Mesendoderm (in vitro differentiated cells): ENCODE results near the gene PTGFRN.

Experiments used
- DNase-seq: peaks from one replicate; pipeline ENCODE4 v3.0.0; 2013
- H2AK5ac ChIP-seq: 2 replicates; pipeline ENCODE4 v1.6.1; 2013; ENCODE audit warnings: low read length, inconsistent platforms
- H2BK120ac ChIP-seq: 2 replicates; pipeline ENCODE4 v1.6.1; 2013; ENCODE audit warnings: low read depth, mild to moderate bottlenecking, low read length, moderate library complexity, mixed read lengths
- H2BK15ac ChIP-seq: replicated peaks from 2 replicates; pipeline ENCODE4 v1.6.1; 2013; ENCODE audit warnings: low read depth, mild to moderate bottlenecking, moderate library complexity
- H2BK5ac ChIP-seq: 2 replicates; pipeline ENCODE4 v1.6.1; 2013; ENCODE audit warnings: low read length, inconsistent platforms
- H3K18ac ChIP-seq: 2 replicates; pipeline ENCODE4 v1.6.1; 2013; ENCODE audit warnings: mild to moderate bottlenecking, low read length, mixed read lengths
- H3K23ac ChIP-seq: one replicate; pipeline ENCODE4 v1.6.1; 2013; ENCODE audit warnings: low read length
- H3K27ac ChIP-seq: 2 replicates; pipeline ENCODE4 v1.5.1; 2013; ENCODE audit warnings: low read depth, mild to moderate bottlenecking, inconsistent platforms, low read length, moderate library complexity
- H3K27me3 ChIP-seq: 2 replicates; pipeline ENCODE4 v1.6.1; 2013; ENCODE audit warnings: low read length, control low read depth, mild to moderate bottlenecking, inconsistent platforms; ENCODE audit not compliant: insufficient read depth, poor library complexity
- H3K36me3 ChIP-seq: 2 replicates; pipeline ENCODE4 v1.6.1; 2013; ENCODE audit warnings: low read length, inconsistent platforms; ENCODE audit not compliant: control insufficient read depth, insufficient read depth
- H3K4ac ChIP-seq: one replicate; pipeline ENCODE4 v1.6.1; 2013; ENCODE audit warnings: low read depth, mild to moderate bottlenecking, low read length, moderate library complexity
- H3K4me1 ChIP-seq: 2 replicates; pipeline ENCODE4 v1.6.1; 2013; ENCODE audit warnings: low read depth, low read length, inconsistent platforms; ENCODE audit not compliant: control insufficient read depth
- H3K4me2 ChIP-seq: 2 replicates; pipeline ENCODE4 v1.6.1; 2013; ENCODE audit warnings: low read length
- H3K4me3 ChIP-seq: 2 replicates; pipeline ENCODE4 v1.5.1; 2013; ENCODE audit warnings: mild to moderate bottlenecking, low read length
- H3K56ac ChIP-seq: one replicate; pipeline ENCODE4 v1.6.1; 2013; ENCODE audit warnings: low read length
- H3K79me1 ChIP-seq: 2 replicates; pipeline ENCODE4 v1.6.1; 2013; ENCODE audit warnings: low read length, inconsistent platforms
- H3K79me2 ChIP-seq: 2 replicates; pipeline ENCODE4 v1.6.1; 2013; ENCODE audit warnings: mild to moderate bottlenecking, low read length; ENCODE audit not compliant: control insufficient read depth, insufficient read depth
- H3K9ac ChIP-seq: 2 replicates; pipeline ENCODE4 v1.6.1; 2013; ENCODE audit warnings: low read length, inconsistent platforms
- H4K5ac ChIP-seq: one replicate; pipeline ENCODE4 v1.6.1; 2013; ENCODE audit warnings: low read length
- H4K8ac ChIP-seq: one replicate; pipeline ENCODE4 v1.6.1; 2013; ENCODE audit warnings: low read depth, mild to moderate bottlenecking, control low read depth, low read length, moderate library complexity
- WGBS: extraction: QIAGEN DNeasy Blood & Tissue Kit; methylation state at CpG from one replicate; pipeline ENCODE4 v1.1.7; 2013; ENCODE audit warnings: low lambda C conversion rate, missing lambda C conversion rate; ENCODE audit not compliant: insufficient coverage; ENCODE audit errors: extremely low coverage; 5-methylcytosine and 5-hydroxymethylcytosine counted together

Gene PTGFRN

GRCh38 chr1:116891396-116892079 lies 18.2 kb upstream of the PTGFRN start:
- Histone ChIP-seq H3K4me2 (no peak overlapping the region), H2BK5ac (no peak overlapping the region), H3K36me3 (no peaks in the 10 kb centered on the region), H2AK5ac (no peak overlapping the region), H3K79me1 (no peaks in the 10 kb centered on the region), H2BK120ac (no peak overlapping the region), H3K27me3 (no peaks in the 10 kb centered on the region), H3K4me1 (no peaks in the 10 kb centered on the region), H3K27ac (no peak overlapping the region), H2BK15ac (no peak overlapping the region), H3K4ac (no peak overlapping the region), H4K8ac (no peak overlapping the region), H3K23ac (no peak overlapping the region), H4K5ac (no peak overlapping the region), H3K18ac (peak overlapping the region; percentile 36), H3K79me2 (no peaks in the 10 kb centered on the region), H3K9ac (no peak overlapping the region), H3K4me3 (no peak overlapping the region), H3K56ac (no peak overlapping the region)
- WGBS = no CpG with 5 or more reads among the region's 5 CpGs
- no peak for DNase-seq

GRCh38 chr1:116895073-116895472 lies 14.6 kb upstream of the PTGFRN start:
- Histone ChIP-seq H4K5ac (no peak overlapping the region), H3K4ac (no peak overlapping the region), H3K4me2 (no peak overlapping the region), H3K4me3 (no peak overlapping the region), H3K27me3 (no peaks in the 10 kb centered on the region), H2BK15ac (no peak overlapping the region), H2BK120ac (no peak overlapping the region), H3K36me3 (no peaks in the 10 kb centered on the region), H2BK5ac (no peak overlapping the region), H3K27ac (no peak overlapping the region), H3K79me1 (no peaks in the 10 kb centered on the region), H3K4me1 (no peaks in the 10 kb centered on the region), H3K23ac (no peak overlapping the region), H3K79me2 (no peaks in the 10 kb centered on the region), H3K18ac (no peak overlapping the region), H3K9ac (no peak overlapping the region), H3K56ac (no peak overlapping the region), H4K8ac (no peak overlapping the region), H2AK5ac (no peak overlapping the region)
- no CpG with 5 or more reads among the region's 1 CpG for WGBS
- no peak for DNase-seq

- Histone ChIP-seq H4K5ac (no peak overlapping the region), H3K9ac (no peak overlapping the region), H3K18ac (no peak overlapping the region), H2AK5ac (no peak overlapping the region), H3K4me1 (peaks cover 2% of the 10 kb centered on the region), H3K79me2 (no peaks in the 10 kb centered on the region), H3K36me3 (no peaks in the 10 kb centered on the region), H2BK120ac (no peak overlapping the region), H3K4ac (no peak overlapping the region), H3K4me2 (no peak overlapping the region), H2BK5ac (no peak overlapping the region), H4K8ac (no peak overlapping the region), H3K27me3 (no peaks in the 10 kb centered on the region), H3K27ac (no peak overlapping the region), H3K23ac (no peak overlapping the region), H3K4me3 (no peak overlapping the region), H3K79me1 (no peaks in the 10 kb centered on the region), H3K56ac (no peak overlapping the region), H2BK15ac (no peak overlapping the region)
- DNase-seq = no peak
These were observed 10.2 kb upstream of the PTGFRN start for GRCh38 chr1:116899529-116899928.

- no peak for DNase-seq
- no peak overlapping the region for H3K23ac ChIP-seq
- H3K4me3 ChIP-seq = no peak overlapping the region
- no peak overlapping the region for H2BK15ac ChIP-seq
- no peak overlapping the region for H3K9ac ChIP-seq
- no peak overlapping the region for H4K8ac ChIP-seq
- no peak overlapping the region for H3K4me2 ChIP-seq
- H3K4me1 ChIP-seq = peaks cover 2% of the 10 kb centered on the region
- no peak overlapping the region for H3K4ac ChIP-seq
- no peak overlapping the region for H2AK5ac ChIP-seq
- WGBS = no CpG with 5 or more reads among the region's 9 CpGs
- no peaks in the 10 kb centered on the region for H3K36me3 ChIP-seq
- no peak overlapping the region for H3K18ac ChIP-seq
- H3K27me3 ChIP-seq = no peaks in the 10 kb centered on the region
- no peaks in the 10 kb centered on the region for H3K79me1 ChIP-seq
- no peak overlapping the region for H3K27ac ChIP-seq
- H3K79me2 ChIP-seq = no peaks in the 10 kb centered on the region
- no peak overlapping the region for H2BK120ac ChIP-seq
- H3K56ac ChIP-seq = no peak overlapping the region
- no peak overlapping the region for H4K5ac ChIP-seq
- no peak overlapping the region for H2BK5ac ChIP-seq
These were observed 9.0 kb upstream of the PTGFRN start for GRCh38 chr1:116900471-116901365.

GRCh38 chr1:116902027-116902426 lies 7.7 kb upstream of the PTGFRN start:
- H3K4me1 ChIP-seq = peaks cover 2% of the 10 kb centered on the region
- H2BK120ac ChIP-seq = no peak overlapping the region
- H3K4me2 ChIP-seq = no peak overlapping the region
- H3K36me3 ChIP-seq = no peaks in the 10 kb centered on the region
- H3K4ac ChIP-seq = no peak overlapping the region
- H2BK15ac ChIP-seq = no peak overlapping the region
- H3K18ac ChIP-seq = no peak overlapping the region
- H3K27me3 ChIP-seq = no peaks in the 10 kb centered on the region
- H4K8ac ChIP-seq = no peak overlapping the region
- H3K79me1 ChIP-seq = no peaks in the 10 kb centered on the region
- DNase-seq = no peak
- no peak overlapping the region for H2BK5ac ChIP-seq
- no peak overlapping the region for H3K4me3 ChIP-seq
- no peaks in the 10 kb centered on the region for H3K79me2 ChIP-seq
- H3K9ac ChIP-seq = no peak overlapping the region
- no peak overlapping the region for H2AK5ac ChIP-seq
- H3K23ac ChIP-seq = no peak overlapping the region
- no CpG with 5 or more reads among the region's 5 CpGs for WGBS
- H3K56ac ChIP-seq = no peak overlapping the region
- no peak overlapping the region for H4K5ac ChIP-seq
- H3K27ac ChIP-seq = no peak overlapping the region
